Measurements from ENCODE around the gene TMED5.
A peak's percentile ranks its signal among the peaks of the same experiment; 100 is the strongest.

Gene TMED5

DNA sequence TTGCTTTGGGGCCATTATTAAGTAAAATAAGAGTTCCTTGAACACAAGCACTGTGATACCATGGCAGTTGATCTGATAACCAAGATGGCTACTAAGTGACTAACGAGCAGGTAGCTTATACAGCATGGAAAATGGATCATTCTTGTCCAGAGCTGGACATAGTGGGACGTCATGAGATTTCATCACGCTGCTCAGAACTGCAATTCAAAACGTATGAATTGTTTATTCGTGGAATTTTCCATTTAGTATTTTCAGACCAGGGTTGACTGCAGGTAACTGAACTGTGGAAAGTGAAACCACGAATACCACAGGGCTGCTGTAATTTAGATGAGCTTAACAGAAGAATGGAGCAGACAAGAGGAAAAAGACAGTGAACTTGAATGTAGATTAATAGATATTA is 39.2 kb upstream of the TMED5 start:
- Histone ChIP-seq H3K4me3 (ENCODE audit: low read depth, low read length, poor library complexity, severe bottlenecking) (peak overlapping the region; percentile 39), H3K27ac (ENCODE audit: low read depth, low read length, poor library complexity, severe bottlenecking) (peak overlapping the region; percentile 73), H3K4me1 (ENCODE audit: insufficient read depth, low read length, severe bottlenecking) (peaks cover 16% of the 10 kb centered on the region), H3K27me3 (ENCODE audit: insufficient read depth, low read length) (no peaks in the 10 kb centered on the region), H3K79me2 (ENCODE audit: insufficient read depth, low read length) (no peaks in the 10 kb centered on the region), H3F3A (ENCODE audit: insufficient read depth, low read length) (no peaks in the 10 kb centered on the region; the same call in 1 of the 2 replicates), H3K4me2 (ENCODE audit: low read length) (peak overlapping the region; percentile 55), H4K20me1 (ENCODE audit: insufficient read depth, low read length) (no peaks in the 10 kb centered on the region), H3K9ac (ENCODE audit: low read length) (peak overlapping the region; percentile 17; the same call in 1 of the 2 replicates), H3K9me2 (ENCODE audit: low read depth, low read length) (no peaks in the 10 kb centered on the region), H3K36me3 (ENCODE audit: insufficient read depth, low read length) (peaks cover 85% of the 10 kb centered on the region), H2AFZ (ENCODE audit: low read length) (no peak overlapping the region), H3K9me3 (ENCODE audit: low read length) (no peaks in the 10 kb centered on the region; the same call in 1 of the 2 replicates)
- TF ChIP-seq, protein P1, sequence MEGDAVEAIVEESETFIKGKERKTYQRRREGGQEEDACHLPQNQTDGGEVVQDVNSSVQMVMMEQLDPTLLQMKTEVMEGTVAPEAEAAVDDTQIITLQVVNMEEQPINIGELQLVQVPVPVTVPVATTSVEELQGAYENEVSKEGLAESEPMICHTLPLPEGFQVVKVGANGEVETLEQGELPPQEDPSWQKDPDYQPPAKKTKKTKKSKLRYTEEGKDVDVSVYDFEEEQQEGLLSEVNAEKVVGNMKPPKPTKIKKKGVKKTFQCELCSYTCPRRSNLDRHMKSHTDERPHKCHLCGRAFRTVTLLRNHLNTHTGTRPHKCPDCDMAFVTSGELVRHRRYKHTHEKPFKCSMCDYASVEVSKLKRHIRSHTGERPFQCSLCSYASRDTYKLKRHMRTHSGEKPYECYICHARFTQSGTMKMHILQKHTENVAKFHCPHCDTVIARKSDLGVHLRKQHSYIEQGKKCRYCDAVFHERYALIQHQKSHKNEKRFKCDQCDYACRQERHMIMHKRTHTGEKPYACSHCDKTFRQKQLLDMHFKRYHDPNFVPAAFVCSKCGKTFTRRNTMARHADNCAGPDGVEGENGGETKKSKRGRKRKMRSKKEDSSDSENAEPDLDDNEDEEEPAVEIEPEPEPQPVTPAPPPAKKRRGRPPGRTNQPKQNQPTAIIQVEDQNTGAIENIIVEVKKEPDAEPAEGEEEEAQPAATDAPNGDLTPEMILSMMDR (IDR thresholded peaks at IDR 0.05; ENCODE audit: low read length): no peak
- TF ChIP-seq EZH2 (IDR thresholded peaks at IDR 0.05; ENCODE audit: borderline replicate concordance, low read length): no peak

DNA sequence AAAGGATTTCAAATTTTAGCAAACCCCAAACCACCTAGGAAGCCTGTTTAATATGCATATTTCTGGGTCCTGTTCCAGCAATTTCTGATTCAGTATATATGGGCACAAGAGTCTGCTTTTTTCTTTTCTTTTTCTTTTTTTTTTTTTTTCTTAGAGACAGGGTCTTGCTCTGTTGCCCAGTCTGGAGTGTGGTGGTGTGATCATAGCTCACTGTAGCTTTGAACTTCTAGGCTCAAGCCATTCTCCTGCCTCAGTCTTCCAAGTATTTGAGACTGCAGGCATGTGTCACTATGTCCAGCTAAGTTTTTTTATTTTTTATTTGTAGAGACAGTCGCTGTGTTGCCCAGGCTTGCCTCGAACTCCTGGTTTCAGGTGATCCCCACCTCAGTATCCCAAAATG is 35.1 kb upstream of the TMED5 start:
- TF ChIP-seq EZH2 (IDR thresholded peaks at IDR 0.05; ENCODE audit: borderline replicate concordance, low read length): no peak
- Histone ChIP-seq H3K9me2 (ENCODE audit: low read depth, low read length) (no peaks in the 10 kb centered on the region), H2AFZ (ENCODE audit: low read length) (no peak overlapping the region), H3K36me3 (ENCODE audit: insufficient read depth, low read length) (peaks cover 79% of the 10 kb centered on the region), H3K9me3 (ENCODE audit: low read length) (no peaks in the 10 kb centered on the region; the same call in 1 of the 2 replicates), H3K4me2 (ENCODE audit: low read length) (no peak overlapping the region), H3K79me2 (ENCODE audit: insufficient read depth, low read length) (no peaks in the 10 kb centered on the region), H3K27me3 (ENCODE audit: insufficient read depth, low read length) (no peaks in the 10 kb centered on the region), H3F3A (ENCODE audit: insufficient read depth, low read length) (no peaks in the 10 kb centered on the region; the same call in 1 of the 2 replicates), H3K4me1 (ENCODE audit: insufficient read depth, low read length, severe bottlenecking) (peaks cover 16% of the 10 kb centered on the region), H3K4me3 (ENCODE audit: low read depth, low read length, poor library complexity, severe bottlenecking) (no peak overlapping the region), H4K20me1 (ENCODE audit: insufficient read depth, low read length) (no peaks in the 10 kb centered on the region), H3K9ac (ENCODE audit: low read length) (no peak overlapping the region), H3K27ac (ENCODE audit: low read depth, low read length, poor library complexity, severe bottlenecking) (no peak overlapping the region)

DNA sequence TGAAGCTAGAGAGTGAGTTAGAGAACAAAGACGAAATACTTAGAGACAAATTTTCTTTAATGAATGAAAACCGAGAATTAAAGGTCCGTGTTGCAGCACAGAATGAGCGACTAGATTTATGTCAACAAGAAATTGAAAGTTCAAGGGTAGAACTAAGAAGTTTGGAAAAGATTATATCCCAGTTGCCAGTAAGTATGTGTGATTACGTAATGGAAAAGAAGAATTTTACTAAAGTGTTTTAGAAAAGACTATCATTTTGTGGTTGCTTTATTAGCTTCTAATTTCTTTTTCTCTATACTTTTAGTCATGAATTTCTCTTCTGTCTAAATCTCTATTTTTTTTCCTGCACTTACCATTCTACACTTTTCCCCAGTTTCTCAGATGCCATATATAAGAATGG is 27.0 kb upstream of the TMED5 start:
- no peaks in the 10 kb centered on the region for H3K4me1 ChIP-seq (ENCODE audit: insufficient read depth, low read length, severe bottlenecking)
- H3K27me3 ChIP-seq (ENCODE audit: insufficient read depth, low read length): no peaks in the 10 kb centered on the region
- H3K9me3 ChIP-seq (ENCODE audit: low read length): no peaks in the 10 kb centered on the region
- no peak overlapping the region for H3K4me3 ChIP-seq (ENCODE audit: low read depth, low read length, poor library complexity, severe bottlenecking)
- no peaks in the 10 kb centered on the region for H3F3A ChIP-seq (ENCODE audit: insufficient read depth, low read length)
- H3K9ac ChIP-seq (ENCODE audit: low read length): no peak overlapping the region
- no peaks in the 10 kb centered on the region for H3K79me2 ChIP-seq (ENCODE audit: insufficient read depth, low read length)
- no peak overlapping the region for H3K27ac ChIP-seq (ENCODE audit: low read depth, low read length, poor library complexity, severe bottlenecking)
- H3K9me2 ChIP-seq (ENCODE audit: low read depth, low read length): no peaks in the 10 kb centered on the region
- TF ChIP-seq EZH2 (IDR thresholded peaks at IDR 0.05; ENCODE audit: borderline replicate concordance, low read length): no peak
- TF ChIP-seq, protein P1 (IDR thresholded peaks at IDR 0.05; ENCODE audit: low read length): no peak
- no peak overlapping the region for H3K4me2 ChIP-seq (ENCODE audit: low read length)
- H3K36me3 ChIP-seq (ENCODE audit: insufficient read depth, low read length): peaks cover 85% of the 10 kb centered on the region
- H4K20me1 ChIP-seq (ENCODE audit: insufficient read depth, low read length): no peaks in the 10 kb centered on the region
- H2AFZ ChIP-seq (ENCODE audit: low read length): no peak overlapping the region

DNA sequence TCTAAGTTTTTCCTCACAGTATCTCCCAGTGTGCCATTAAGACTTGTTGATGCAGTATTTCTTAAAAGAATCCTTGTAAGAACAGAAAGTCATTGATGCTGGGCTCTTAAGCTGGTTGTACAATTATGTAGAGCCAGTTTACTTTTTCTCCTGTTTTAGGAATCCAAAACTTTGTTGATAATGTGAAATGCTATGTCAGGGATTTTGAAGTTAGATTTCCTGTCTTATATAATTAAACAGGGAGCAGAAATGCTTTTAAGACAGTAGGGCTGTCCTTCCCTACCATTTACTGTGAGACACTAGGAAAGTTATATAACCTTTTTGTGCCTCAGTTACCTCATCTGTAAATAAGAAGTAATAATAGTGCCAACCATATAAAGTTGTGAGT is 26.3 kb upstream of the TMED5 start:
- H3K4me1 ChIP-seq (ENCODE audit: insufficient read depth, low read length, severe bottlenecking): no peaks in the 10 kb centered on the region
- H3K27me3 ChIP-seq (ENCODE audit: insufficient read depth, low read length): no peaks in the 10 kb centered on the region
- H4K20me1 ChIP-seq (ENCODE audit: insufficient read depth, low read length): no peaks in the 10 kb centered on the region
- H3K9ac ChIP-seq (ENCODE audit: low read length): no peak overlapping the region
- no peaks in the 10 kb centered on the region for H3F3A ChIP-seq (ENCODE audit: insufficient read depth, low read length)
- no peaks in the 10 kb centered on the region for H3K9me2 ChIP-seq (ENCODE audit: low read depth, low read length)
- H3K9me3 ChIP-seq (ENCODE audit: low read length): no peaks in the 10 kb centered on the region
- no peak for TF ChIP-seq EZH2 (IDR thresholded peaks at IDR 0.05; ENCODE audit: borderline replicate concordance, low read length)
- TF ChIP-seq, protein P1 (IDR thresholded peaks at IDR 0.05; ENCODE audit: low read length): no peak
- H3K4me3 ChIP-seq (ENCODE audit: low read depth, low read length, poor library complexity, severe bottlenecking): no peak overlapping the region
- peaks cover 89% of the 10 kb centered on the region for H3K36me3 ChIP-seq (ENCODE audit: insufficient read depth, low read length)
- H2AFZ ChIP-seq (ENCODE audit: low read length): no peak overlapping the region
- H3K27ac ChIP-seq (ENCODE audit: low read depth, low read length, poor library complexity, severe bottlenecking): no peak overlapping the region
- no peak overlapping the region for H3K4me2 ChIP-seq (ENCODE audit: low read length)
- H3K79me2 ChIP-seq (ENCODE audit: insufficient read depth, low read length): no peaks in the 10 kb centered on the region
